Activated CD8-positive, alpha-beta T cell treated with anti-CD3 and anti-CD28 coated beads for 36 hours (primary cell): ENCODE results near the gene GNE. TPM values are rescaled to one million over a fixed set of nuclear protein-coding genes. Genes with fewer than 3 reads are reported as not detected.
A peak's percentile ranks its signal among the peaks of the same experiment; 100 is the strongest.

Experiments
- ATAC-seq: fragments of 200-7000 bp; cut with Tn5 transposase; one replicate; pipeline ENCODE4 v1.10.0; 2021; ENCODE audit warnings: mild to moderate bottlenecking, moderate library complexity
- CTCF ChIA-PET: fragments of 350-600 bp; sonication (Branson Sonifier 250); formaldehyde crosslinking; loops from one replicate; lab custom pipeline; 2021; ENCODE audit warnings: antibody characterized with exemption; lab: Charles Lee
- POLR2A ChIA-PET: fragments of 350-600 bp; sonication (Branson Sonifier 250); formaldehyde crosslinking; loops from one replicate; lab custom pipeline; 2021; ENCODE audit warnings: antibody characterized with exemption; lab: Charles Lee
- DNase-seq: peaks from one replicate; pipeline ENCODE4 v3.0.0-alpha.2; 2020
- H3K27ac Mint-ChIP-seq: one replicate; pipeline ENCODE4 v1.8.0; 2021; ENCODE audit warnings: mild to moderate bottlenecking, mixed read lengths
- H3K27me3 Mint-ChIP-seq: one replicate; pipeline ENCODE4 v1.8.0; 2021; ENCODE audit warnings: mixed read lengths
- H3K36me3 Mint-ChIP-seq: one replicate; pipeline ENCODE4 v1.8.0; 2021; ENCODE audit warnings: low read depth, mixed read lengths
- H3K4me1 Mint-ChIP-seq: one replicate; pipeline ENCODE4 v1.8.0; 2021; ENCODE audit warnings: low read depth, mixed read lengths
- H3K4me3 Mint-ChIP-seq: one replicate; pipeline ENCODE4 v1.8.0; 2021; ENCODE audit warnings: mild to moderate bottlenecking, moderate library complexity, mixed read lengths
- H3K9me3 Mint-ChIP-seq: one replicate; pipeline ENCODE4 v1.8.0; 2021; ENCODE audit warnings: mixed read lengths
- CTCF ChIP-seq: fragments of 200-600 bp; IDR thresholded peaks from one replicate; pipeline ENCODE4 v1.8.0; 2022; ENCODE audit warnings: antibody characterized with exemption, mild to moderate bottlenecking
- intact Hi-C: fragments of 100-400 bp; cut with micrococcal nuclease; formaldehyde crosslinking; loops from one replicate; pipeline ENCODE4 v1.10.0; 2022
- total RNA-seq, 2 experiments: library from RNA; stranded (reverse); gene quantifications; one replicate each; pipeline ENCODE4 v1.2.3, GENCODE V29; 2021

The GNE gene
- total RNA-seq, 2 experiments from 2014 or later, result 11.6 to 12.0 TPM

GRCh38 chr9:36237230-36237629 lies 21.0 kb downstream of the GNE start:
- no peaks in the 10 kb centered on the region for H3K27me3 Mint-ChIP-seq
- H3K4me3 Mint-ChIP-seq, result no peak overlapping the region

GRCh38 chr9:36222449-36222848 lies 35.8 kb downstream of the GNE start:
- peaks cover 50% of the 10 kb centered on the region for H3K36me3 Mint-ChIP-seq
- peak overlapping the region; percentile 50 for H3K27ac Mint-ChIP-seq
- no peak for ATAC-seq

More at GRCh38 chr9:36237230-36237629, 21.0 kb downstream of the GNE start:
- POLR2A ChIA-PET, result interaction anchor here (0.6 kb wide), 2 partner anchors 9 to 485 kb away, joined by 3 to 6 read pairs; no protein-coding TSS in a partner anchor
- intact Hi-C loops, result no loop called here
- no peak overlapping the region for H3K27ac Mint-ChIP-seq
- CTCF ChIA-PET, result no interaction called here
- ATAC-seq (no peak), DNase-seq (no peak)
- peaks cover 2% of the 10 kb centered on the region for H3K4me1 Mint-ChIP-seq
- H3K36me3 Mint-ChIP-seq, result peaks cover 25% of the 10 kb centered on the region
- H3K9me3 Mint-ChIP-seq, result peaks cover 2% of the 10 kb centered on the region
- TF ChIP-seq CTCF, result no peak

GRCh38 chr9:36221667-36222066 lies 36.6 kb downstream of the GNE start:
- peaks cover 25% of the 10 kb centered on the region for H3K4me1 Mint-ChIP-seq

More at GRCh38 chr9:36222449-36222848, 35.8 kb downstream of the GNE start:
- POLR2A ChIA-PET, result no interaction called here
- H3K4me1 Mint-ChIP-seq, result peaks cover 20% of the 10 kb centered on the region
- intact Hi-C loops, result no loop called here
- no peak for DNase-seq
- TF ChIP-seq CTCF, result no peak
- H3K9me3 Mint-ChIP-seq, result peaks cover 8% of the 10 kb centered on the region
- H3K4me3 Mint-ChIP-seq, result no peak overlapping the region
- H3K27me3 Mint-ChIP-seq, result no peaks in the 10 kb centered on the region
- CTCF ChIA-PET, result interaction anchor here (1.0 to 1.6 kb wide), 2 partner anchors 15 to 106 kb away, joined by 3 read pairs; no protein-coding TSS in a partner anchor

GRCh38 chr9:36218411-36218901 lies 39.8 kb downstream of the GNE start:
- TF ChIP-seq CTCF, result no peak
- peaks cover 39% of the 10 kb centered on the region for H3K4me1 Mint-ChIP-seq
- H3K27ac Mint-ChIP-seq, result peak overlapping the region; percentile 87
- H3K27me3 Mint-ChIP-seq, result no peaks in the 10 kb centered on the region
- POLR2A ChIA-PET, result interaction anchor here (0.6 to 1.1 kb wide), 3 partner anchors 9 to 31 kb away, joined by 3 read pairs; no protein-coding TSS in a partner anchor
- H3K9me3 Mint-ChIP-seq, result peaks cover 8% of the 10 kb centered on the region
- ATAC-seq (peak; percentile 85), DNase-seq (peak; percentile 58)
- peaks cover 45% of the 10 kb centered on the region for H3K36me3 Mint-ChIP-seq
- intact Hi-C loops, result no loop called here
- peak overlapping the region; percentile 5 for H3K4me3 Mint-ChIP-seq
- CTCF ChIA-PET, result no interaction called here

More at GRCh38 chr9:36221667-36222066, 36.6 kb downstream of the GNE start:
- ChIA-PET POLR2A (no interaction called here), CTCF (interaction anchor here (1.0 to 1.6 kb wide), 4 partner anchors 11 to 31 kb away, joined by 3 read pairs; partner anchors contain the start of gene CLTA)
- no peak overlapping the region for H3K4me3 Mint-ChIP-seq
- no peaks in the 10 kb centered on the region for H3K27me3 Mint-ChIP-seq
- H3K9me3 Mint-ChIP-seq, result peaks cover 8% of the 10 kb centered on the region
- H3K27ac Mint-ChIP-seq, result no peak overlapping the region
- peaks cover 47% of the 10 kb centered on the region for H3K36me3 Mint-ChIP-seq
- intact Hi-C loops, result no loop called here
- no peak for TF ChIP-seq CTCF
- DNase-seq (no peak), ATAC-seq (no peak)

- no peak for TF ChIP-seq CTCF
- no peak overlapping the region for H3K4me3 Mint-ChIP-seq
- DNase-seq (no peak), ATAC-seq (no peak)
- intact Hi-C loops, result no loop called here
- peak overlapping the region; percentile 87 for H3K27ac Mint-ChIP-seq
- H3K27me3 Mint-ChIP-seq, result no peaks in the 10 kb centered on the region
- ChIA-PET CTCF (no interaction called here), POLR2A (interaction anchor here (0.6 to 1.1 kb wide), 2 partner anchors 11 to 30 kb away, joined by 3 read pairs; no protein-coding TSS in a partner anchor)
- H3K9me3 Mint-ChIP-seq, result peaks cover 8% of the 10 kb centered on the region
- peaks cover 43% of the 10 kb centered on the region for H3K36me3 Mint-ChIP-seq
- peaks cover 44% of the 10 kb centered on the region for H3K4me1 Mint-ChIP-seq
These were observed 40.2 kb downstream of the GNE start for GRCh38 chr9:36218011-36218410.
